Ecto neural progenitor cell (in vitro differentiated cells): ENCODE measurements around the gene NAV2.

ENCODE experiments used
- DNase-seq: peaks from one replicate; pipeline ENCODE4 v3.0.0-alpha.2; 2018; ENCODE audit warnings: low spot score

The NAV2 gene

GRCh38 chr11:19683862-19684491, 28.7 kb upstream of the NAV2 start:
- DNase-seq, result no peak

GRCh38 chr11:19686234-19686633, 26.4 kb upstream of the NAV2 start:
- DNase-seq, result no peak

- no peak for DNase-seq
Observed at GRCh38 chr11:19687392-19687791, 25.2 kb upstream of the NAV2 start.

GRCh38 chr11:19689281-19690000, 23.2 kb upstream of the NAV2 start:
- no peak for DNase-seq

GRCh38 chr11:19690885-19691284, 21.8 kb upstream of the NAV2 start:
- no peak for DNase-seq

- DNase-seq, result no peak
Observed at GRCh38 chr11:19691815-19692500, 20.7 kb upstream of the NAV2 start.

- DNase-seq, result no peak
Observed at GRCh38 chr11:19693146-19693545, 19.5 kb upstream of the NAV2 start.

- no peak for DNase-seq
Observed at GRCh38 chr11:19694796-19695345, 17.8 kb upstream of the NAV2 start.

GRCh38 chr11:19696073-19696472, 16.6 kb upstream of the NAV2 start:
- DNase-seq, result no peak

- DNase-seq, result no peak
Observed at GRCh38 chr11:19696904-19697303, 15.7 kb upstream of the NAV2 start.

GRCh38 chr11:19697721-19698121, 14.9 kb upstream of the NAV2 start:
- DNase-seq, result no peak

GRCh38 chr11:19698493-19699292, 13.9 kb upstream of the NAV2 start:
- DNase-seq, result no peak

- DNase-seq, result no peak
Observed at GRCh38 chr11:19701421-19701820, 11.2 kb upstream of the NAV2 start.

GRCh38 chr11:19702620-19703019, 10.0 kb upstream of the NAV2 start:
- DNase-seq, result no peak

- DNase-seq, result no peak
Observed at GRCh38 chr11:19703211-19703610, 9.4 kb upstream of the NAV2 start.

- DNase-seq, result no peak
Observed at GRCh38 chr11:19704213-19704612, 8.4 kb upstream of the NAV2 start.

- DNase-seq, result no peak
Observed at GRCh38 chr11:19705936-19706335, 6.7 kb upstream of the NAV2 start.

GRCh38 chr11:19711911-19712280, 741 bp upstream of the NAV2 start:
- DNase-seq, result no peak

GRCh38 chr11:19713196-19714021, 772 bp downstream of the NAV2 start:
- peak; percentile 55 for DNase-seq

GRCh38 chr11:19714022-19714386, 1.4 kb downstream of the NAV2 start:
- DNase-seq, result no peak
